Activated T-cell treated with anti-CD3 and anti-CD28 coated beads for 1 hour (primary cell): Measurements from ENCODE around the gene APBB2.

Experiments used
- DNase-seq: peaks from one replicate; pipeline ENCODE4 v3.0.0-alpha.2; 2020; ENCODE audit warnings: low read depth

APBB2 gene

DNA sequence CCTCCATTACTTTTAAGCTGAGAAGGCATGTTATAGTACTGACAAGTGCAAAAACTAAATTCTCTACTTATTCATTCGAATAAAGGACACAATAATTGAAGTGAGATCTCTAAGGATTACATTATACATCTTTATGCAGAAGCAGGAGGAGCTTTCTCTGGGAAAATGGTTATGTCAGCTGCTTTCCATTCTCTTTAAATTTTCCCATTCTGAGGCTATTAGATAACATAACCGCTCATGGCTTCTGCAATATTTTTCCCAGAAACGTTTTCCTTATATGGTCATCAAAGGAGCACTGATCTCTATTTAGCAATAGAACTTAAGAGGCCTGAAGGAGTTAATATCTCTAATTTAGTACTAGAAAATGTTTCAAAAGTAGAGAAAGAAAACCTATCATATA lies 243.0 kb downstream of the APBB2 start:
- no peak for DNase-seq

DNA sequence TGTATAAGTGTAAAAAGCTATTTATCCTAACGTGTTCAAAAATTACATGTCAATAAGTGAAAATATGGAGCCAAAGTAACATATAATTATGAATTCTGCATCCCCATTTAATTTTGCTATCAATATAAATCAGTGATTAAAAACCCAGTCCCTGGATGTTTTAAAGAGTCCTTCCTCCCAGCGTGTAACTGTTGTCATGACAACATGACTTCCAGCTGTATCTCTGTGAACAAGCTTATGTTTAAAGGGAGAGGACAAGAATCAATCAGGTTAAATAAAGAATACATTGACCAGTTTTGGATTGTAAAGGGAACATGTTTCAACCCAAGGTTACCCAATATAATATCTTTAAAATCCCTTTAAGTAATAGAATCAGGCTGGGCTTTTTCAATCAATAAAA lies 244.8 kb downstream of the APBB2 start:
- no peak for DNase-seq

DNA sequence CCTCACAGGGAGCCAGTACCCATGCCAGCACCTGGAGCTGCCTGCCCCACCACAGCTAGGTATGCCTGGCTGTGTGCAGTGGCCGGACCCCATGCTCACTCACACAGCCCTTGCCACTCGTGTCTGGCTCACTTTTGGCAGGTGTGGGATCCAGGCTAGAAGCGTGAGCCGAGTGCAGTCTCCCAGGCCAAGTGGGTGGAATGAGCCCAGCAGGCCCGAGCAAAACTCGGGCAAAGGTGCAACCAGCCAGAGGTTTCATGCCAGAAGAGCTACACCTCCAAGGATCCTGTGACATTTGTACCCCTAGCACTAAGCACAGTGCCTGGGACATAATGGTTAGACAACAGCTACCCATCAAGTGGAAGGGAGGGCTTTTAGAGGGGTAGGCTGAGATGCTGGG lies 246.8 kb downstream of the APBB2 start:
- DNase-seq: no peak

DNA sequence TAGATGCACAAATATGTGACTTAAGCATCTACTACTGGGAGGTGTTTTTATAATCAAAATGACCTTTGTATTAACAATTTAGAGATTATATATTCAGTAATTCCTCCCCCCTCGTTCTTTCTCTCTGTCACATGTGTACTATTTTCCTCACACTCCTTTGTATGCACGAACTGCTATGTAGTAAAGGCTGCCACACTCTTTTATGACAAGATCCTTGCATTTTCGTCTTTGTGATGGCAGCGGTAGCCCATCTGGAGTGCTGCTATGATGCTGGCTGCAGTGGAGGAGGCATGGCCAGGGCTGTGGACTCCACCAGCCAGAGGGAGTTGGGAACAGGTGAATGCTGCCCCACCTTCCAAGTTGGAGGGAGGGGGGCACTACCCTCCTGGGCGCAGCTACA lies 248.3 kb downstream of the APBB2 start:
- DNase-seq: no peak

DNA sequence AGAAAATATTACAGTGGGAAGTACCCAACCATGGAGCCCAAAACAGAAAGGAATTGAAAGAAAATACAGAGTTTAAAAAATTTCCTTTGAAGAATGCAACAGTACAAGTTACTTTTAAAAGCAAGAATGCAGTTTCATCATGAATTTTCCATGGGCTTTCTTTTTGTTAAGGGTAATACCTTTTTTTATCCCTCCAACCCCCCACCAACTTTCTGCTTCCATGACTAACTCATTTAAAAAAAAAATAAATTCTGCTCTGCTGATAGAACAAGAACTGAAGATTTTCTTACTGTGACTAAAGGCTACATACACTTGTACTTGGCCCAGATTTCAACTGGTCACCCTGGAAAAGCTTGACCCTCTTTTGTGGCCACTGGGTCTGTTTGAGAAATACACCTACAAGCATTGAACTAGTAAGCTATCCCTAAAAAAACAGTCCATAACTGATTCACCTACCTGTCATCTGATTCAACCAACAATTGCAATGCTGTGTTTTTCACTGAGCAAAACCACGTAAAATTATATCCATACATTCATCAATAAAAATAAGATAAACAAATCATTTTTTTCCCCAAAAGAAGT lies 250.4 kb downstream of the APBB2 start:
- no peak for DNase-seq

DNA sequence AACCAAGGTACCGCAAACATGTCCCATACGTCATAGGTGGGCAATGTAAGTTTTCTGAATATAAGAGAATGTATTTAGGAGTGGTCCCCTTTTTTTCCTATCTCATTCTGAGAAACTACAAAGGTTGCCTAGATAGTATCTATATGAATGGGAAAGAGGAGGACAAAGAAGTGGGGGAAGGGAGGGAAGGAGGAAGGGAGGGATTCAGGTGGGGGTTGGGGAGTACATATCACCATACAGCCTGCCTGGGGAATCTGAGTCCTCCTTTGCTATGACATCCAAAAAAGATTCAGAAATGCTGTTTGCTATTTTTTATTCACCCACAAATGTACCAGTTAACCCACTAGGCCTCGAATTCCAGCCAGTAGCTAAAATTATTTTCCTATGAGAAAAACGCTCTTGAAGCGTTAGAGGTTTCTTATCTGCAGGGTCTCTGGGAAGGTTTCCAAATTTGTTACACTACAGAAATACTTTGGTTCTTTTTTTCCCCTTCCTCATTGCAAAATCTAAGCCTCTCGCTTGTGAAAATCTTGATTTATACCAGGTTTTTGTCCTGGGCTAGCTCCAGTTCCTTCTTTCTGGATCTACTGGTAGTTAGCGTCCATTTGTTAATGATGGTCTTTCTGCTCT lies 251.7 kb downstream of the APBB2 start:
- DNase-seq: no peak

DNA sequence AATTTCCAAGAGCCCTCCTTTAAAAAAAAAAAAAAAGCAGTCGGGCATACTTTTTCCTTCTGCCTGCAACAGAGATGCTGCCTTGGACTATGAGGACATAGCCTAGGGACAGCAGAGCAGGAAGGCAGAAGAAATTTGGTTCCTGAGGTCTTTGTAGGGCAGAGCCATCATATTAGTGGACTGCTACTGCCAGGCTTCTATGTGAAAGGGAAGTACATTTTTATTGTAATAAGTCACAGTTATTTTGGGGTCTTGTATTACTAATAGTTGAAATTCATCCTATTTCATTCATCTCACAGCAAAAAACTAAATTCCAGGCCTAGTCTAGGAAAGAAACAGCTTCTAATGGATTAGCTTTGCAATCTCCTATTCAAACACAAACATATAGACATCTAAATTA lies 253.4 kb downstream of the APBB2 start:
- DNase-seq: no peak

DNA sequence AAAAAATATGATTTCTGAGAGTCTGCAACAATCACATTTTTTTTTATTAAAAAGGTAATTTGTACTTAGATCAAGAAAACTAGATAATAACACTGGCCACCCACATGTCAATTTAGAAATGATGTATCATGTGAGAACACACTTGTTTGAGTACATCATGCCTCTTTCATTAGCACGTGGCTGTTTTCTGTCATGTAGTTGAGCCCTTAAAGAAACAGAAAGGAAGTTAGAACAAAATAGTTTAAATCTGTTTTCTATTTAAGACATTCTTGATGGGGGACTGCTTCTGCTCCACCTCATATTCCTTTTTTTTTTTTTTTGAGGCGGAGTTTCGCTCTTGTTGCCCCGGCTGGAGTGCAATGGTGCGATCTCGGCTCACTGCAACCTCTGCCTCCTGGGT lies 257.1 kb downstream of the APBB2 start:
- DNase-seq: no peak

DNA sequence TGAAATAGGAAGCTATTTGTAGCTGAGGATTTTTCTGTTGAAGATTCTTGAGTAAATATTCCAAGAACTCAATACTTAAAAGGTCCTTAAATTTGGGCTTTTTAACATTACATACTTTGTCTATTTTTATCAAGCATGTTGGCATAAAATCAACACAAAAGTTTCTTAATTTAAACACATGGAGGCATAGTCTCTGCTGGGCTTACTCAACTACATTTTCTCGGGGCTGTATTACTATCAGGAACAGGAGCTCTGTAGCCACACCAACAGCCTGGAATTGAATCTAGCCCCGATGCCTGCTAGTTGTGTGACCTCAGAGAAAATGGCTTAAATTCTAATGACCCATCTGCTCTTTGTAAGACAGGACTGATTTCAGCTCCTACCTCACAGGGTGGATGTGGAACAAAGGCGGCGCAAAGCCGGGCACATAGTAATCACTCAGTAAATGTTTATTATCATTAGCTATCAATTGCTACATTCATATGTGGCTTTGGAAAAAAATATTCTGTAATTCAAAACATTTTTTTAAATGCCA lies 257.6 kb downstream of the APBB2 start:
- no peak for DNase-seq

DNA sequence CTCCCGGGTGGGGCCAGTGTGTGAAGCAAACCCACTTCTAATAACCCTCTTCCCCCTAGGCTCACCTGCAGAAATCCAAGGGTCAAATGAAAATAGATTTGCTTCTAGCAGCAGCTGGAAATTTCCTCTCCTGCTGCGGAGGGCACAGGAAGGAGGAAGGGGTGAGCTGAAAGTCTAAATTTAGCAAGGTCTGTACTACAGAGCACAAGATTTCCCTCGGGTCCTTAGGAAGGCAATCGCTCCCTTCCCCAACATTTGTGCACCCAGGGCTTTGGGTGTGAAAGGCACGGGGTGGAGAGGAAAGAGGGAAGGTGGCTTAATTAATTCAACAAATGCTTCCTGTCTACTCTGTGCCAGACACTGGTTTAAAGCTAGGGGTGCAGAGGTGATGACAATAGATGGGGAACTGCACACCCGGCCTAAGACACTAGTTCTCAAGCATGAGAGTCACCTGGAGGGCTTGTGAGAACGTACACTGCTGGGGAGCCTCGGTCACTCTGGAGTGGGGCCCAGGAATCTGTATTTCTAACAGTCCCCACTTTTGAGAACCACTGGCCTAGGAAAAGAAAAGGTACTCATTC lies 260.2 kb downstream of the APBB2 start:
- DNase-seq: no peak

DNA sequence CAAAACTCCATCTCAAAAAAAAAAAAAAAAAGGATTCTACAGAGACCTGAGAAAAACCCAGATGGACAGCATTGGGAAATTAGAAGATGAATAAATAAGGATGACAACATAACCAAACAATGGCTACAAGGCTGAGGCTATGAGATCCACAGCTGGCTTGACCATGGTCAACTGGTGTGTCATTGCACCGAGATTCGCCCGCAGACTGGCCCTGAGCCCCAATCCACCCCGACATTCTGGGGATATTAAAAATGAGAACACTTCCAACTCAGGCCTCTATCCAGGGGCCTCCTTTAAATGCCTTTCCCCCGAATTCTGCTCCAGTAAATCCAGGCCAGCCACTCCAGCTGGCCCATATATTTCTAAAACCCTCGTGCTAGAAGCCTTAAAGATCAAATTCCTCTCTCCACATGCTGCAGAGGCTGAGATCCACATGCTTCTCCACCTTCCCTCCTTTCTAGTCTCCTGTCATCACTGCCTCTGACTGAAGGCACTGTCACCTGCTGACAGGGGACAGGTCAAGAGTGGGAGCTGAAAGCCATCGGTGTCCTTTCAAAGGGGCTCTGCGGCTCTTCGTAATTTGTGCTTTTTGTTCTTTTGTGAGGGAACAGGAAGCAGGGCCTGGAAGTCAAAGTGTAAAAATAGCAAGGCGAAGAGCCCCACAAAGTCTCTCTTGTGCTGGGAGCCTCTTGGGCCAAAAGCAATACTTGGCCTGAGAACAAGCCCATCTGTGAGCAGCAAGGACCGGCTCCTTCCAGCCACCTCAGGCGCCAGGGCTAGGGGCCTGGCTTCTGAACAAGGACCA lies 260.9 kb downstream of the APBB2 start:
- DNase-seq: no peak

DNA sequence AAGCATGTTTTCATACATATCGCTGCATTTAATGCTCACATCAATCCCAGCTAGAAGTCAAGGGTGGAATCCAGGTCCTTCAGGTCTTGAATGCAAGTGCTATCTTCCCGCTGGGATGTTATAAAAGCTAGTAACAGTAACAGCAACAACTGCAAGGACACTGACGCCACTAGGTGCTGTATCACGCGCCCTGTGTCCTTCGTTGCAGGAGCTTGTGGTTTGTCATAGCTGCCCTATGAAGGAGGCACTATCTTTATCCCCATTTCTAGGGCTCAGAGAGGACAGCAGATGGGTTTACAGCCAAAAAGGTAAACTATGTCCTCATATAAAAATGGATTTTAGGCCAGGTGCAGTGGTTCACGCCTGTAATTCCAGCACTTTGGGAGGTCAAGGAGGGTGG lies 261.7 kb downstream of the APBB2 start:
- no peak for DNase-seq

DNA sequence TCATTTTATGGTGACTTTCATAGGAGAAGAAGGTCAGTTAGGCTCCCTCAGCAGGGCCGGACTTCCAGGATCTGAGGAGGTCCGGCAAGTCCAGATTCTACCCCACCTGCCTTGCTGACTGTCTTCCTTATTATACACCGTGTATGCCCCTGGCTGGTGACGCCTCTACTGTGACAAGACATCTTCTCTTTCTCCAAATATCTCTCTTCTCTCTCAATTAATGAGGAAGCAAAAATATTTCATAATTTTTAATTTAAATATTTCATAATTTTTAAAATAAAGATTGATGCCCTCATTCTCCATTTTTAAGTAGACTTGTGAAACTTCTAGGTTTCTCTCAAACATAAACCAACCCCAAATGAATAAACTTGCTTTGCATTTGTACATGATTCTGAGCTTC lies 262.1 kb downstream of the APBB2 start:
- DNase-seq: no peak

DNA sequence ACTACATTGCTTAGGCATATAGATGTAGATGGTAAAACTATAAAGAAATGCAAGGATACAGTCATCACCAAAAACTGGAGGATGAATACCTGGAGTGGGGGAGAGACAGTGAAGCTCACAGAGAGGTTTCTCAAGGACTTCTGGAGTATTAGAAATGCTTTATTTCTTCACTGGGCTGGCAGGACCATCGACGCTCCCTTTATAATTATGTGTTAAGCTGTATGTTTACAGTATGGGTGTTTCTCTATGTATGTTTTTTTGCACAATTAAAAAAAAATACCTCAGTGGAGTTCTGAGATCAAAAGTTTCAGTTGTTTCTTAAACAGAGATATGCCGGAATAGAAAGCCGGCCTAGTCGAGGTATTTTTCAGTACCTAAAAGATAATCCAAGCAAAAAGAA lies 263.3 kb downstream of the APBB2 start:
- no peak for DNase-seq

DNA sequence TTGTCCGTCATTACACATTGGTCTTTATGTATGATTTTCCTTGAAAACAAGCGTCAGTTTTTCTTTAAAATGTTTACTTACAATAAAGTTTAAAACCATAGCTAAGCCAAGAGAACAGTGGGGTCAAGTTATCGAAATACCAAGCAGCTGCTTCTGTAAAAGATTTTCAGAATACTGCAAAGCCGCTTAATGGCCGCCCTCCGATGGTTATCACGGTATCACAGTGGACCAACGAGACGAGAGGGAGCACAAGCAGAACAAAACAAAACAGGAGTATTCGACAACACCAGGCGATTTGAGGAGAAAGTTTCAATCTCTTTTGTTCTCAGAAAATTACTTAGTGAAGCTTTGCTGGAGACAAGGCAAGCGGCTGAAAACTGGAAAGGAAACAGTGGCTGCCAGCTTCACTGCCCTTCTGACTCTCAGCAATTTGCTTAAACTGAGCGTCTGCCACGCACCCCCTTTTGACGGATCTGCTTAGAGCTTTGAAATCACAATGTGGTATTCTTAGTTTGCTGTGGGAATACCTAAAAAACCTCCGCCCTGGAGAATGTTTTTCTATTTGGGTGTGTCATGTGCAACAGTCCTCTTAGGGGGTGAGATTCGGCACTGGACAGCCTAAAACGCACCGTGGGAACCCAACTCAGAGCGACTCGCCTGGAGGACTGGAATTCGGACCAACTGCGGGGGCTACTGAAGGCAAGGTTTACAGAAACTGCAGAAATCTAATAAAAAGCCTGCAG lies 264.8 kb downstream of the APBB2 start:
- DNase-seq: no peak

DNA sequence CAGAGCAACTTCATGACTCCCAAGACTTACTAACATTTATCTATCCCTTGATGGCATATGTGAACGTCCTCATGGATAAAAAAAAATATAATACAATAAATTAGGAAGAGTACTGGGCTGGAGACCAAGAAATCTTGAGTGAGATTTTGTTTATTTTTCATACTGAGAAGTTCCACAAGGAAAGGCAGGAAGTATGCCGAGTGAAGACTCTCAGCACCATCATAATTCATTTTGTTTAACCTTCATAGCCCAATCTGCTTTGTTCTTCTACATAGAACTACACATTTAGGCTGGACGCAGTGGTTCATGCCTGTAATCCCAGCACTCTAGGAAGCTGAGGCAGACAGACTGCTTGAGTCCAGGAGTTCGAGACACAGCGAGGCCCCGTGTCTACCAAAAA lies 266.3 kb downstream of the APBB2 start:
- DNase-seq: no peak

DNA sequence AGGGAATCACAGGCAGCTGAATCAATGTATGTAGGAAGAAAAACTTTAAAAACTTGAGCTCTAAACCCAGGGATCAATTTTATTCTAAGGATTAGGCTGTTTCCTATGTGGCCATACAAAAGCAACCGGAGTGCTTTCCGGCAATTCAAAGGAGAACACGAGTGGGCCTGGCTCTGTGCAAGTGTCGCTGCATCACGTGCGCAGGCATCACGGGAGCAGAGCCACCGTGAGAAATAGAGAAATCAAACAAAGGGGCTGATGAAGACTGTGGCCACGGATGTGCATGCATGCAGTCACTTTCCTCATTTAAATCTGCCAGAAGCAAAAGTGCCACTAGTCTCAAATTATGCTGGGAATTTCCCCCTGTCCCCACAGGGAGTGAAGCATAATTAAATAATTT lies 267.7 kb downstream of the APBB2 start:
- no peak for DNase-seq

DNA sequence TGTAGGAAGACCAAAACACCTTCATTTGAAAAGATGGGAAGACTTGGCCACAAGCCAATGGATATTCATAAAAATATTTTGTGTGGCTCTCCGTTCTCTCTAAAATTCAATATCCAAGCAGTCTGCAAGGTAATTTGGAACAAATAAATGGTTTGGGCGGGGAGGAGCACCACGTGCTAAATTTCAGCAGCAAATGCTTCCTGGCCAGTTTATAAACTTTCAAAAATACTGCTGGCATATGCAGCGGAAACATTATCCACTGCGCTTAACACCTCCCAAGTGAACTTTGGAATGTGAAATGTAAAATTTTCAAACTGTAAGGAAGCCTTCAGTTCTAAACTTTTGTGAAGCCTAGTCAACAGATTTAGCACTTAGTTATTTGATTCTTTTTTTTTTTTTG lies 273.6 kb downstream of the APBB2 start:
- no peak for DNase-seq

DNA sequence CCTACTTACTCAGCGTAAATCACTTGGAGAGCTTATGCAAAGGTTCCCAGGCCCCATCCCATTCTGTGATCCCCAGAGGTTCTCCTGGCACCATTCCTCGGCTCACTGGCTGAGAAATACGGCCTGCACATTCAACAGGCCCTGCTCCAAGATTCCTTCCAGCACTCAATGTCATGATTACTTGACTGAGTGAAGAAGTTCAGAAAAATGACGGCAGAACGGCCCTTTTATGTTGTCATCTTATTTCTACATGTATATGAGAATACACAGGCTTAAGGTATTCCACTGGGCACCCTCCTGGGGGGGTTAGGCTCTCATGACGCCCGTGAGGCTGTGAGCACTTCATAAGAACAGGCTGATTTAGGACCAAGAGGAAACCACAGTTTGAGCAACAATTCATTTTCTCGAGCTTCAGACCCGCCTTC lies 274.0 kb downstream of the APBB2 start:
- DNase-seq: no peak

DNA sequence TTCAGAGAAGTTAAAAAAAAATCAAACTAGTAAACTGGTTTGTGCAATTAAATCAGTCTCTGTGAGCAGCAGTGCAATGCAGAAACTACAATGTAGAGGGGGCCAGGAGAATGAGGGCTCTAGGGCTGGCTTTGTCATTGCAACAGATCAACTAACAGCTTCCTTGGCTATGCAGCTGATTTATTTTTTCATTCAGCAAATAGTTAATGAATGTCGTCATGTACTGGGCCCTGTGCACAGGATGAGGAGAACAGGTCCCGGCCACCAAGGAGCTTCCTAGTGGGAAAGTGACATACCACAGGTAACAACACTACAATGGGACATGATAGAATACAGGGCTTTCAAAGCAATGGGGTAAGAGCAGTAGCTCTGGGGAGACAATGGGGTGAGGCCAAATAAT lies 274.5 kb downstream of the APBB2 start:
- DNase-seq: no peak

DNA sequence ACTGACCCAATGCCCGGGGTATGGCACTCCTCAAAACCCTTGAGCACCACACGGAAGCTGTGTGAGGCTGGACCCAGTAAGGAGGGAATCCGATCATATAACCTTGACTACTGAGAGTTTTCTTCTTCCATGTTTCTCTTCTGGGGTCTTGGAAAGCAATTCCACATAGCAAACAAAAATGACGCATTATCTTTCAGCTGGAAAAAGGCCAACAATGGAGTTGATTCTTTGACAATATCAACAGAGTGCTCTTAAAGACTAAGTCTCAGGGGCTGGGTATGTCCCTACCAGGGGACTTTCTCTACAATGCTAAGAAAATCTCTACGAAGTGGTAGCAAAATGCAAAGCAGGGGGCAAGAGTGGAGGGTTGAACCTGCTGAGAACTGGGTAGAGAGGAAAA lies 276.0 kb downstream of the APBB2 start:
- DNase-seq: no peak

DNA sequence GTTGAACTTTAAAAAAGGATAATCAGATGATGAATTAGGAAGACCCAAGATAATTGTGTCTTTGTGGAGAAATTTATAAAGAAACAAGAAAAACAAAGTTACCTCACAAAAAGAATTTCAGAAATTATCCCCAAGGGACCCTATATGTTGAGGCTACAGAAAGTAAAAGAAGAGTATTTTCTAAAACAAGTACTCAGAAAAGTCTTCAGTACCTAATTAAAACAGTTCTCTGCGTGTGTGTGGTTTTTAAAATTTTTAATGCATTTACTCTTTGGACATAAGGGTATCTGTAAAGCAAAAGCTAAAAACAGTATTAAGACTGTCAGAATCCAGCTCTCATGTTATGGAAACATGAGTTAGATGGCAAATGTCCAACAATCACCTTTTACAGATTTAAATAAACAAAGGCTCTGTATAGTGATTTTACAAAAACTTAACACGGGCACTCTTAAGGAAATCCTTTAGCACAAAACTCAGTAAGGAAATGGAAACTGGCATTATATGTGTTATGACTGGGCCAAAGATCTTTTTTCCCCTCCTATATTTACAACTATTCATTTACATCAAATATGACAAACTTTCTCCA lies 277.1 kb downstream of the APBB2 start:
- DNase-seq: no peak
